NOMO-1 treated with dmso at 0.1 percent for 144 hours (cell line): ENCODE data around the gene DUSP23.

ENCODE experiments used
- DNase-seq: peaks from one replicate; lab custom pipeline; 2025; ENCODE audit not compliant: unreplicated experiment; lab: John Stamatoyannopoulos, UW

The DUSP23 gene

DNA sequence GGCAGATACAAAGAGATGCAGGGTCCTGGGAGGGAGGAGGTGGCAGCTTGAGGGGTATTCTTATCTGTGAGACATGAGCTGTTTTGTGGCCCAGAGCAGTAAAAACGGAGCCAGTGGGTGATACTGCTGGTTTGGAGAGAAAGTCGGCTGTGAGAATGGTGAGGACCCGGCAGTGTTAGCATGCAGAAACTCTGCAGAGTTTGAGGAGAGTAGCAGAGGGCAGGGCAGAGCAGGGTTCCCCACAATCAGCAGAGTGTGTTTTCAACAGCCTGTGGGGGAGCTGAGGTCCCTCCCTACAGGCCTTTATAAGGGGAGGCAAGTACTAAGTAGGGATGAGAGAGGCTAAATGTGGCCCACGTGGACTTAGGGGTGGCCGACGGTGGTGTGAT is 46.3 kb downstream of the DUSP23 start:
- no peak for DNase-seq

DNA sequence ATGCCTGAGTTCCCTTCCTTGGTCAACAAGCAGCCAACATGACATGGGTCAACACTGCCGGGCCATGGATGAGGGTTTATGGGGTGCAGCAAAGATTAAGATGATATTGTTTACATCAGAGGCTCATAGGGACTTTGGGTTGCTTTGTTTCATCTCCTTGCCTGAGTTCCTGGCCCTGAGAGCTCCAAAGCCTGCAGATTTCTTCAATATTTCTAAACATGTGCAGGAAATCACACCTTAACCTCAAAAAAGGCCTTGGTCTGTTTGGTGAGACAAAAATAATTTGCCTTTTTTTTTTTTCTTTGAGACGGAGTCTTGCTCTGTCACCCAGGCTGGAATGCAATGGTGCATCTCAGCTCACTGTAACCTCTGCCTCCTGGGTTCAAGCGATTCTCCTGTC is 46.8 kb downstream of the DUSP23 start:
- no peak for DNase-seq

- no peak for DNase-seq
Observed at GRCh38 chr1:159828176-159828575, 47.4 kb downstream of the DUSP23 start.

DNA sequence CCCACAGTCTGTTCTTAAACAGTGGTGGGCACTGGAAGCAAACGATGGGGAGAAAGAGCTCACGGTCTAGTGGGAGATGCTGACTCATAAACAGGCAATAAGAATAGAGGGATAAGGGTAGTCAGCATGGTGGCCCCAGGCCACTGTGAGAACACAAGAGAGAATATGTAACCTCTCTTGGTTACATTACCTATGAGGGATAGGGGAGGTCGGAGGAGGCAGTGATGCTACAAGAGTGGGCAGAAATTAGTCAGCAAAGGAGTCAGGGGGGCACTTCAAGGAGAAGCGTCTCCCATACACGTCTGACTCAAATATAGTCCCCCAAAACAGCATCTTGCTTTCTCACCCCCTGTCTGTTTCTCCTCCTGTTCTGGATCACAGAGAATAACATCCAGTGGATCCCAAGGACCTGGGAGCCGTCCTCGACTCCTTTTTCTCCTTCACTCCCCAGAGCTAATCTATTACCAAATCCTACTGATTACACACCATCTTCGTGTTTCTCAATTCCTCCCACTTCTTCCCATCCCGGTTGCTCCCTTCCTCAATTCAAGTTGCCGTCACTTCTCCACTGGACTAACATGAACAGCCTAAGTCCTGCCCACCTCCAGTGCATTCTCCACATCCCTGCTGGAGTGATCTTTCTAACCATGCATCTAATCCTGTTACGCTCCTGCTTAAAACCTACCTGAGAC is 48.0 kb downstream of the DUSP23 start:
- DNase-seq: no peak

DNA sequence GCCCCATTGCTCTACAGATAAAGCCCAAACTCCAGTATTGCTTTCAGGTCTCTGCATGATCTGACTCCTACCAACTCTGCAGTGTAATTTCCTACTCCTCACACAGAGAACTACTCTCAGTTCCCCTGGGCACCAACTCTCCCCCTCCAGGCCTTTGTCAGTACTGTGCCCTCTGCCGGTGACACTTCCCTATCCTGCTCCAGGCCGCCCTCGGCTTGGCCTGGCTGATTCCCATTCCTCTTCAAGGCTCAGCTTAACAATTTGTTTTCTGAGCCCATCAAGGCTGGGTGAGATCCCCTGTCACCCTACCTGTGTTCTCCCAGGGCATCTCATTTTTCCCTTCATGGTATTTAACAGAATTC is 48.5 kb downstream of the DUSP23 start:
- peak; percentile 92 for DNase-seq

DNA sequence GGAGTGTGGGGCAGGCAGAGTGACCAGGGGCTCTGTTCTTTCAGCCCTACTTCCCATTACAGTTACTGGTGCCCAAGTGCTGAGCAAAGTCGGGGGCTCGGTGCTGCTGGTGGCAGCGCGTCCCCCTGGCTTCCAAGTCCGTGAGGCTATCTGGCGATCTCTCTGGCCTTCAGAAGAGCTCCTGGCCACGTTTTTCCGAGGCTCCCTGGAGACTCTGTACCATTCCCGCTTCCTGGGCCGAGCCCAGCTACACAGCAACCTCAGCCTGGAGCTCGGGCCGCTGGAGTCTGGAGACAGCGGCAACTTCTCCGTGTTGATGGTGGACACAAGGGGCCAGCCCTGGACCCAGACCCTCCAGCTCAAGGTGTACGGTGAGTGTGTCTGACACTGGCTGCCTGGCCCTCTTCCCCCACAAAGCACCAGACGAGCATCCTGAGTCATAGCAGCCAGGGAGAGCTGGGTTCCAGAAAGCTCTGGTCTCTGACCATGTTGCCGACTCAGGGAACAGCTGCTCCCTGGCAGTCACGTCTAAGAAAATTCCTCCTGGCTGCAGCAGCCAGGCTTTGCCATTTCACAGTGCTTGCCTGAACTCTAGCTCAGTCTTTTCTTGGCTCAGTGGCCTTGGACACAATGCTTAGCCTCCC is 49.2 kb downstream of the DUSP23 start:
- no peak for DNase-seq

DNA sequence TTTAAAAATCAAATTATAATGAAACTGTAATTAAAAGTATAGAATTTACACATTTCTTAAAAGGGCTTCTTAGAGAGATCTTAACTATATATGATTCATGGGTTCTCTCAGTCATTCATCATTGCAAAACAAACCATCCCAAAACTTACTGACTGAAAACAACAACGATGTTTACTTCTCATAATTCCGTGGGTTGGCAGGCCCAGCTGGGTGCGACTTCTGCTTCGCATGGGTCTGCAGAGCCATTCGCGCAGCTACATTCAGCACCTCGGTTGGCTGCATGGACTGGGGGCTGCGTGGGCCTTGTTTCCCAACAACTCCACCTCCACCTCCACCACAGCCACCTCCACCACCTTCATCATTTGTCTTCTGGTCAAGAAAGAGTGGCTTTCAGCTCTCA is 50.0 kb downstream of the DUSP23 start:
- DNase-seq: no peak

- DNase-seq: no peak
Observed at GRCh38 chr1:159831412-159832141, 50.8 kb downstream of the DUSP23 start.
